ENCODE data around the gene OR2A5.

DNA sequence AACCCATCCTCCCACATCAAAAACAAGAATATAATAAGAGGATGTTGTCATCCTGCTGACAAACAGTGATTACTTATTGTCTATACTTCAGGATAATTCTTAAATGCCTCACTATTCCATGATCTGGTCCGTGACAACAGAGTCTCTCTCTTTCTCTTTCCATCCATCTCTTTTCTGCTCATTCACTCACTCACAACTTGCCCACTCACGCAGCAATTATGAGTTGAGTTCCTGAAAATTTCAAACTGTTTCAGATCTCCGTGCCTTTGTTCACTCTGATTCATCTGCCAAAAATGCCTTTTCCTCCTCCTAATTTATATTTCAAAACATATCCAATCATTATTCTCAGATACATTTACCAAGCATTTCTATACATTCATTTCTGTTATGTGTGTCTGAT, 47.2 kb upstream of the OR2A5 start:
- TF ChIP-seq, protein P1, sequence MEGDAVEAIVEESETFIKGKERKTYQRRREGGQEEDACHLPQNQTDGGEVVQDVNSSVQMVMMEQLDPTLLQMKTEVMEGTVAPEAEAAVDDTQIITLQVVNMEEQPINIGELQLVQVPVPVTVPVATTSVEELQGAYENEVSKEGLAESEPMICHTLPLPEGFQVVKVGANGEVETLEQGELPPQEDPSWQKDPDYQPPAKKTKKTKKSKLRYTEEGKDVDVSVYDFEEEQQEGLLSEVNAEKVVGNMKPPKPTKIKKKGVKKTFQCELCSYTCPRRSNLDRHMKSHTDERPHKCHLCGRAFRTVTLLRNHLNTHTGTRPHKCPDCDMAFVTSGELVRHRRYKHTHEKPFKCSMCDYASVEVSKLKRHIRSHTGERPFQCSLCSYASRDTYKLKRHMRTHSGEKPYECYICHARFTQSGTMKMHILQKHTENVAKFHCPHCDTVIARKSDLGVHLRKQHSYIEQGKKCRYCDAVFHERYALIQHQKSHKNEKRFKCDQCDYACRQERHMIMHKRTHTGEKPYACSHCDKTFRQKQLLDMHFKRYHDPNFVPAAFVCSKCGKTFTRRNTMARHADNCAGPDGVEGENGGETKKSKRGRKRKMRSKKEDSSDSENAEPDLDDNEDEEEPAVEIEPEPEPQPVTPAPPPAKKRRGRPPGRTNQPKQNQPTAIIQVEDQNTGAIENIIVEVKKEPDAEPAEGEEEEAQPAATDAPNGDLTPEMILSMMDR (IDR thresholded peaks at IDR 0.05; ENCODE audit: insufficient read depth, low read length), result no peak
- TF ChIP-seq POLR2AphosphoS5 (IDR thresholded peaks at IDR 0.05; ENCODE audit: low read depth) (no peak), GABPA (IDR thresholded peaks at IDR 0.05; ENCODE audit: low read depth) (no peak)
- TF ChIP-seq, protein P2, sequence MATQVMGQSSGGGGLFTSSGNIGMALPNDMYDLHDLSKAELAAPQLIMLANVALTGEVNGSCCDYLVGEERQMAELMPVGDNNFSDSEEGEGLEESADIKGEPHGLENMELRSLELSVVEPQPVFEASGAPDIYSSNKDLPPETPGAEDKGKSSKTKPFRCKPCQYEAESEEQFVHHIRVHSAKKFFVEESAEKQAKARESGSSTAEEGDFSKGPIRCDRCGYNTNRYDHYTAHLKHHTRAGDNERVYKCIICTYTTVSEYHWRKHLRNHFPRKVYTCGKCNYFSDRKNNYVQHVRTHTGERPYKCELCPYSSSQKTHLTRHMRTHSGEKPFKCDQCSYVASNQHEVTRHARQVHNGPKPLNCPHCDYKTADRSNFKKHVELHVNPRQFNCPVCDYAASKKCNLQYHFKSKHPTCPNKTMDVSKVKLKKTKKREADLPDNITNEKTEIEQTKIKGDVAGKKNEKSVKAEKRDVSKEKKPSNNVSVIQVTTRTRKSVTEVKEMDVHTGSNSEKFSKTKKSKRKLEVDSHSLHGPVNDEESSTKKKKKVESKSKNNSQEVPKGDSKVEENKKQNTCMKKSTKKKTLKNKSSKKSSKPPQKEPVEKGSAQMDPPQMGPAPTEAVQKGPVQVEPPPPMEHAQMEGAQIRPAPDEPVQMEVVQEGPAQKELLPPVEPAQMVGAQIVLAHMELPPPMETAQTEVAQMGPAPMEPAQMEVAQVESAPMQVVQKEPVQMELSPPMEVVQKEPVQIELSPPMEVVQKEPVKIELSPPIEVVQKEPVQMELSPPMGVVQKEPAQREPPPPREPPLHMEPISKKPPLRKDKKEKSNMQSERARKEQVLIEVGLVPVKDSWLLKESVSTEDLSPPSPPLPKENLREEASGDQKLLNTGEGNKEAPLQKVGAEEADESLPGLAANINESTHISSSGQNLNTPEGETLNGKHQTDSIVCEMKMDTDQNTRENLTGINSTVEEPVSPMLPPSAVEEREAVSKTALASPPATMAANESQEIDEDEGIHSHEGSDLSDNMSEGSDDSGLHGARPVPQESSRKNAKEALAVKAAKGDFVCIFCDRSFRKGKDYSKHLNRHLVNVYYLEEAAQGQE (IDR thresholded peaks at IDR 0.05; ENCODE audit: insufficient replicate concordance, low read depth), result no peak

All from HL-60 (cell line).